Chondrocyte (in vitro differentiated cells): Measurements from ENCODE around the gene FCER1G. TPM values are rescaled to one million over a fixed set of nuclear protein-coding genes. Genes with fewer than 3 reads are reported as not detected.
A peak's percentile ranks its signal among the peaks of the same experiment; 100 is the strongest.

Experiments used
- DNase-seq: peaks from one replicate; pipeline ENCODE4 v3.0.0; 2021; ENCODE audit warnings: mixed read lengths, low spot score
- H3K27ac Mint-ChIP-seq: one replicate; pipeline ENCODE4 v1.8.0; 2021; ENCODE audit warnings: mild to moderate bottlenecking, moderate library complexity, mixed read lengths; ENCODE audit not compliant: unreplicated experiment
- H3K27me3 Mint-ChIP-seq: 2 replicates; pipeline ENCODE4 v1.8.0; 2021; ENCODE audit warnings: low read depth, mixed read lengths
- H3K36me3 Mint-ChIP-seq: 2 replicates; pipeline ENCODE4 v1.8.0; 2021; ENCODE audit warnings: low read depth, mixed read lengths
- H3K4me1 Mint-ChIP-seq: 2 replicates; pipeline ENCODE4 v1.8.0; 2021; ENCODE audit warnings: low read depth, mild to moderate bottlenecking, mixed read lengths
- H3K4me3 Mint-ChIP-seq: one replicate; pipeline ENCODE4 v1.8.0; 2021; ENCODE audit warnings: mild to moderate bottlenecking, moderate library complexity, mixed read lengths; ENCODE audit not compliant: unreplicated experiment
- H3K9me3 Mint-ChIP-seq: 2 replicates; pipeline ENCODE4 v1.8.0; 2021; ENCODE audit warnings: low read depth, mixed read lengths
- total RNA-seq: library from RNA; stranded (reverse); gene quantifications from 3 replicates; pipeline ENCODE4 v1.2.1, GENCODE V29; 2021
- TF ChIP-seq, protein P1 (sequence below): fragments of 200-600 bp; sonication (generic); IDR thresholded peaks from 2 replicates; pipeline ENCODE4 v1.5.0; 2021; ENCODE audit warnings: antibody characterized with exemption, mild to moderate bottlenecking, moderate library complexity

FCER1G gene
- total RNA-seq, 1 donor from 2014 or later = not detected

GRCh38 chr1:161188381-161188780 lies 26.7 kb upstream of the FCER1G start:
- H3K4me3 Mint-ChIP-seq = no peak overlapping the region
- no peak overlapping the region for H3K27ac Mint-ChIP-seq
- peaks cover 13% of the 10 kb centered on the region for H3K4me1 Mint-ChIP-seq
- no peaks in the 10 kb centered on the region for H3K36me3 Mint-ChIP-seq
- no peaks in the 10 kb centered on the region for H3K27me3 Mint-ChIP-seq
- TF ChIP-seq, protein P1, sequence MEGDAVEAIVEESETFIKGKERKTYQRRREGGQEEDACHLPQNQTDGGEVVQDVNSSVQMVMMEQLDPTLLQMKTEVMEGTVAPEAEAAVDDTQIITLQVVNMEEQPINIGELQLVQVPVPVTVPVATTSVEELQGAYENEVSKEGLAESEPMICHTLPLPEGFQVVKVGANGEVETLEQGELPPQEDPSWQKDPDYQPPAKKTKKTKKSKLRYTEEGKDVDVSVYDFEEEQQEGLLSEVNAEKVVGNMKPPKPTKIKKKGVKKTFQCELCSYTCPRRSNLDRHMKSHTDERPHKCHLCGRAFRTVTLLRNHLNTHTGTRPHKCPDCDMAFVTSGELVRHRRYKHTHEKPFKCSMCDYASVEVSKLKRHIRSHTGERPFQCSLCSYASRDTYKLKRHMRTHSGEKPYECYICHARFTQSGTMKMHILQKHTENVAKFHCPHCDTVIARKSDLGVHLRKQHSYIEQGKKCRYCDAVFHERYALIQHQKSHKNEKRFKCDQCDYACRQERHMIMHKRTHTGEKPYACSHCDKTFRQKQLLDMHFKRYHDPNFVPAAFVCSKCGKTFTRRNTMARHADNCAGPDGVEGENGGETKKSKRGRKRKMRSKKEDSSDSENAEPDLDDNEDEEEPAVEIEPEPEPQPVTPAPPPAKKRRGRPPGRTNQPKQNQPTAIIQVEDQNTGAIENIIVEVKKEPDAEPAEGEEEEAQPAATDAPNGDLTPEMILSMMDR = no peak
- DNase-seq = peak; percentile 2
- H3K9me3 Mint-ChIP-seq = no peaks in the 10 kb centered on the region

DNA sequence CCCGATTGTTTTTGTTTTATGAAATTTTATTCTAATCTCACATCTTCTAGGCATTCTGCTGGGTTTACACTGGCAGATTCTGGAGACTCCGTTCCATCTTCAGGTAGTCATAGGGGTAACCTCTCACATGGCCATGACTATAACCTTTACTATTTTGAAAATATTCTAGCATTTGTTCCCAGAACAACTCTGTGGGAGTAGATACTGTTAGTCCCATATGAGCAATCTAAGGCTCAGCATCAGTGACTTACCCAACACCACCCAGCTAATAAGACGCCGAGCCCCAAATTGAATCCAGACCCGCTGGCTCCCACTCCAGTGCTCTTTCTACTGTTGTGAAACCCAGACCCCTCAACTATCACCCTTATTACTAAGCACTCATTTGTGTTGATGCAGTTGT lies 26.1 kb upstream of the FCER1G start:
- H3K36me3 Mint-ChIP-seq = no peaks in the 10 kb centered on the region
- peak; percentile 25 for DNase-seq

DNA sequence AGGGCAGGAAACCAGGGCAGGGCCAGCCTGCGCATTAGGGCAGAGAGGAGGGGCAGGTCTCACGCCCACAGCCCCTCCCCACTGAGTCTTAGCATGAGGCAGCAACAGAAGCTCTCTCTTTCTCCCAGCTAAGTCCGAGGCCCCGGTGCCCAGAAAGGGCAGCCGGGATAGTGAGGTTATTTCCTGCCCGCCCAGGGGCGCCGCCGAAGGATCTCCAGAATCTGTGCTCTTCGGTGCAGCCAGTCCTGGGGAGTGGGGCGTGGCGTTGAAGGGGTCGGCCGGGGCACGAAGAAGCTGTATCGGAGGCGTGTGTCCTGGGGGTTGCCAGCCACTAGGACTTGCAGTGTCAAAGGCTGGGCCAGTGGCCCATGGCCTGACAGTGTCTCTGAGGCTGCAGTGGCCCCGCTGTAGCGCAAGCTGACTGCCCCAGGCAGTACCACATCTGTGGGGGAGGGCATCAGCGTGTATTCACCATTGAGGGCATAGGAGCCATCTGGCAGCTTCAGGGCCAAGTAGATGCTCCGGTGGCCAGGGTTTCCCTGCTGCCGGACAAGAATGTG lies 24.1 kb upstream of the FCER1G start:
- Mint-ChIP-seq H3K4me3 (no peak overlapping the region), H3K36me3 (no peaks in the 10 kb centered on the region), H3K27me3 (no peaks in the 10 kb centered on the region), H3K27ac (no peak overlapping the region), H3K9me3 (no peaks in the 10 kb centered on the region), H3K4me1 (peaks cover 3% of the 10 kb centered on the region)
- peak; percentile 68 for DNase-seq
- TF ChIP-seq, protein P1 = no peak

More for the DNA sequence above, 26.1 kb upstream of the FCER1G start:
- TF ChIP-seq, protein P1 = no peak
- H3K4me3 Mint-ChIP-seq = no peak overlapping the region
- H3K9me3 Mint-ChIP-seq = no peaks in the 10 kb centered on the region
- peaks cover 13% of the 10 kb centered on the region for H3K4me1 Mint-ChIP-seq
- H3K27me3 Mint-ChIP-seq = no peaks in the 10 kb centered on the region
- H3K27ac Mint-ChIP-seq = no peak overlapping the region

DNA sequence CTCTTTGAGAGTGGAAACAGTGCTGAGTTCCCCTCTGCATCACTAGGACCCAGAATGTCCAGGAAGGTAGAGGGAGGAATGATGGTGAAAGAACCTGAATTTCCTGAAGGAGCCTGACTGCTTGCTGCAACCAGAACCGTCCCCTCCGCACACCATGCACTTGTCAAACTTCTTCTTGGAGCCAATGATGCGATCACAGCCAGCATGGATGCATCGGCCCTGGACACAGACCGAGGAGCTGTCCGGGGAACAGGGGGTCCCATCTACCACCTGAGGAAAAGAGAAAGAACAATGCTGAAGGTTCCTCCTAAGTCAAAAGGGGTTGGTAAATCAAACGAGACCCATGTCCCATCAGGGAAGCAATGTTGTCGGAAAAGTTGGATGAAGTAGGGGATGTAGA lies 23.1 kb upstream of the FCER1G start:
- TF ChIP-seq, protein P1 = no peak
- Mint-ChIP-seq H3K9me3 (no peaks in the 10 kb centered on the region), H3K4me1 (peaks cover 8% of the 10 kb centered on the region), H3K36me3 (no peaks in the 10 kb centered on the region), H3K27ac (no peak overlapping the region), H3K4me3 (no peak overlapping the region), H3K27me3 (no peaks in the 10 kb centered on the region)
- DNase-seq = peak; percentile 56

GRCh38 chr1:161192476-161193465 lies 22.3 kb upstream of the FCER1G start:
- TF ChIP-seq, protein P1 = peak; percentile 87
- peak; percentile 93 for DNase-seq
- no peaks in the 10 kb centered on the region for H3K36me3 Mint-ChIP-seq
- H3K9me3 Mint-ChIP-seq = no peaks in the 10 kb centered on the region
- no peaks in the 10 kb centered on the region for H3K27me3 Mint-ChIP-seq
- peak overlapping the region; percentile 42 for H3K27ac Mint-ChIP-seq
- no peak overlapping the region for H3K4me3 Mint-ChIP-seq
- peaks cover 16% of the 10 kb centered on the region for H3K4me1 Mint-ChIP-seq
